Measurements from ENCODE around the gene MPPED1. TPM values are rescaled to one million over a fixed set of nuclear protein-coding genes. Genes with fewer than 3 reads are reported as not detected.

MPPED1 gene
- total RNA-seq, 1 experiment from 2014 or later = not detected

DNA sequence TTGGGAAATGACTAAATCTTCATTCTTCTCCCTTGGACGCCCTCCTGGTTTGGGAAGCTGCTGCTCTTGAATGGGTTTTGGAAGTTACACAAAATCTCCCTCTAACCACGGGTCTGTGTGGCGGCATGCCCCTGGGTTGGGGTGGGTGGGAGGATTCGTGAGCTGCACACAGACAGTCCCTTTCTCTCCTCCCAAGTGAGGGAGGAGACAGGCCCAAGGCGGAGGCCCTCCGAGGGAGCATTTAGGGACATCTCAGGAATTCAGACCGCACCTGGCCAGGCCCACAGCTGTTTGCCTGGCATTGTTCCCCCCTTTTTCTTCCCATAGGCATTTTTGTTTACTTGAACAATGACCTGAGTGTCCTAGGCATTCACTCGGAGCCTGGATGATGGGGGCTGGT, 94.1 kb downstream of the MPPED1 start:
- Mint-ChIP-seq H3K36me3 (ENCODE audit: insufficient read depth, unreplicated experiment) (no peaks in the 10 kb centered on the region), H3K27ac (ENCODE audit: unreplicated experiment) (no peak overlapping the region), H3K4me1 (ENCODE audit: low read depth, unreplicated experiment) (no peaks in the 10 kb centered on the region), H3K27me3 (ENCODE audit: unreplicated experiment) (peaks cover 28% of the 10 kb centered on the region), H3K4me3 (ENCODE audit: low read depth, unreplicated experiment) (no peak overlapping the region), H3K9me3 (ENCODE audit: low read depth, unreplicated experiment) (no peaks in the 10 kb centered on the region)
- TF ChIP-seq CTCF (IDR thresholded peaks at IDR 0.05; ENCODE audit: unreplicated experiment) = no peak
- DNase-seq = no peak
- no TSS peak for BruUV-seq (replicated peaks)
- intact Hi-C loops (cut with micrococcal nuclease; ENCODE audit: unreplicated experiment) = no loop called here
- CTCF ChIA-PET = interaction anchor here (0.6 kb wide), 2 partner anchors 742 to 1281 kb away, joined by 3 to 7 read pairs; no protein-coding TSS in a partner anchor

DNA sequence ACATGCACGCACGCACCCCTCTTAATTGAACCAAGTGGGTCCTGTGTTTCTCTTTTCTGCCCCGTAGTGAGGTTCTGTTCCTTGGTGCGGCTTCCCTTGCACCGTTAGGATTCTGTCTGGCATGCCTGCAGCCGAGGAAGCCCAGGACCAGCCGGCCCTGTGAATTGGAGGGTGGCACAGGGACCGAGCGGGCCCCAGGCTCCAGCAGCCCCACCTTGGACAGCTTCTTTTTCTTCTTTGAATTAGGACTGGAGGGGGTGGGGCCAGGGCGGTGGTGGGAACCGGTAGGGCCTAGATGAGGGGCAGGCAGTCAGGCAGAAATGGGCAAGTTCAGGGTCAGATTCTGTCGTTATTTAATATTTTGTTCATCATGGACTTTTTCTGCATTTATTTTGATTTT, 94.7 kb downstream of the MPPED1 start:
- H3K9me3 Mint-ChIP-seq (ENCODE audit: low read depth, unreplicated experiment) = no peaks in the 10 kb centered on the region
- intact Hi-C loops (cut with micrococcal nuclease; ENCODE audit: unreplicated experiment) = no loop called here
- no peaks in the 10 kb centered on the region for H3K36me3 Mint-ChIP-seq (ENCODE audit: insufficient read depth, unreplicated experiment)
- no peak for TF ChIP-seq CTCF (IDR thresholded peaks at IDR 0.05; ENCODE audit: unreplicated experiment)
- CTCF ChIA-PET = interaction anchor here (0.6 kb wide), 2 partner anchors 742 to 1282 kb away, joined by 3 to 7 read pairs; no protein-coding TSS in a partner anchor
- DNase-seq = no peak
- BruUV-seq (replicated peaks) = no TSS peak
- no peak overlapping the region for H3K27ac Mint-ChIP-seq (ENCODE audit: unreplicated experiment)
- no peaks in the 10 kb centered on the region for H3K4me1 Mint-ChIP-seq (ENCODE audit: low read depth, unreplicated experiment)
- peaks cover 28% of the 10 kb centered on the region for H3K27me3 Mint-ChIP-seq (ENCODE audit: unreplicated experiment)
- H3K4me3 Mint-ChIP-seq (ENCODE audit: low read depth, unreplicated experiment) = no peak overlapping the region

GRCh38 chr22:43507235-43507634, 95.4 kb downstream of the MPPED1 start:
- no peak for DNase-seq
- BruUV-seq (replicated peaks) = no TSS peak
- TF ChIP-seq CTCF (IDR thresholded peaks at IDR 0.05; ENCODE audit: unreplicated experiment) = no peak
- no peak overlapping the region for H3K4me3 Mint-ChIP-seq (ENCODE audit: low read depth, unreplicated experiment)
- peaks cover 28% of the 10 kb centered on the region for H3K27me3 Mint-ChIP-seq (ENCODE audit: unreplicated experiment)
- intact Hi-C loops (cut with micrococcal nuclease; ENCODE audit: unreplicated experiment) = no loop called here
- H3K27ac Mint-ChIP-seq (ENCODE audit: unreplicated experiment) = no peak overlapping the region
- H3K36me3 Mint-ChIP-seq (ENCODE audit: insufficient read depth, unreplicated experiment) = no peaks in the 10 kb centered on the region
- H3K4me1 Mint-ChIP-seq (ENCODE audit: low read depth, unreplicated experiment) = no peaks in the 10 kb centered on the region
- CTCF ChIA-PET = no interaction called here
- H3K9me3 Mint-ChIP-seq (ENCODE audit: low read depth, unreplicated experiment) = no peaks in the 10 kb centered on the region

DNA sequence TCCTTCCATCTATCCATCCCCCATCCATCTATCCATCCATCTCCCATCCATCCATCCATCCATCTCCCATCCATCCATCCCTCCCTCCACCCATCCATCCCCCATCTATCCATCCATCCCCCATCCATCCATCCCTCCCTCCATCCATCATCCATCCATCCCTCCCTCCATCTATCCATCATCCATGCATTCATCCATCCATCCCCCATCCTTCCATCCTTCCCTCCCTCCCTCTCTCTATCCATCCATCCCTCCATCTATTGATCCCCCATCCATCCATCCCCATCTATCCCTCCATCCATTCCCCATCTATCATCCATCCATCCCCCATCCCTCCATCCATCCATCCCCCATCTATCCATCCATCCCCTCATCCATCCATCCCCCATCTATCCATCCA, 96.7 kb downstream of the MPPED1 start:
- H3K4me1 Mint-ChIP-seq (ENCODE audit: low read depth, unreplicated experiment) = no peaks in the 10 kb centered on the region
- no peak overlapping the region for H3K4me3 Mint-ChIP-seq (ENCODE audit: low read depth, unreplicated experiment)
- H3K9me3 Mint-ChIP-seq (ENCODE audit: low read depth, unreplicated experiment) = no peaks in the 10 kb centered on the region
- intact Hi-C loops (cut with micrococcal nuclease; ENCODE audit: unreplicated experiment) = no loop called here
- CTCF ChIA-PET = no interaction called here
- no peaks in the 10 kb centered on the region for H3K36me3 Mint-ChIP-seq (ENCODE audit: insufficient read depth, unreplicated experiment)
- no peak for DNase-seq
- H3K27me3 Mint-ChIP-seq (ENCODE audit: unreplicated experiment) = peaks cover 39% of the 10 kb centered on the region
- H3K27ac Mint-ChIP-seq (ENCODE audit: unreplicated experiment) = no peak overlapping the region
- no peak for TF ChIP-seq CTCF (IDR thresholded peaks at IDR 0.05; ENCODE audit: unreplicated experiment)
- BruUV-seq (replicated peaks) = no TSS peak

Measured in Calu3 (cell line).